ENCODE results near the gene LCNL1.
A peak's percentile ranks its signal among the peaks of the same experiment; 100 is the strongest.

LCNL1 gene

DNA sequence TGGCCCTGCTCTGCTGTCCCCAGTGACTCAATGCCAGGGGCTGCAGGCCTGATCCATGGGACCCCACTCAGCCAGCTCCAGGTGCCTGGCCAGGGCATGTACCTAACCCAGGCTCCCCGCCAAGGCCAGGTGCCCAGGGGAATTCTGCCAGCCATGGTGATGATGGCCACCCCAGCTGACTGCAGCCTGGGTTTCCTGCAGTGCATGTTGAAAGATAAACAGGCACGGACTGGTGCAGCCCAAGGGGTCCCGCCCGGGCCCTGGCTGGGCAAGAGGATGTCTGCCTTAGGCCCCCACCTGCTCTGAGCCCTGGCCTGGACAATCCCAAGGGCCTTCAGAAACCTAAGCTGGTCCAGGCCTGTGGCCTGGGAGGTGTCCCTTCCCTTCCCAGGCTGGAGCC lies 44.0 kb downstream of the LCNL1 start:
- no peaks in the 10 kb centered on the region for H3K9me3 Mint-ChIP-seq
- TF ChIP-seq, protein P1, sequence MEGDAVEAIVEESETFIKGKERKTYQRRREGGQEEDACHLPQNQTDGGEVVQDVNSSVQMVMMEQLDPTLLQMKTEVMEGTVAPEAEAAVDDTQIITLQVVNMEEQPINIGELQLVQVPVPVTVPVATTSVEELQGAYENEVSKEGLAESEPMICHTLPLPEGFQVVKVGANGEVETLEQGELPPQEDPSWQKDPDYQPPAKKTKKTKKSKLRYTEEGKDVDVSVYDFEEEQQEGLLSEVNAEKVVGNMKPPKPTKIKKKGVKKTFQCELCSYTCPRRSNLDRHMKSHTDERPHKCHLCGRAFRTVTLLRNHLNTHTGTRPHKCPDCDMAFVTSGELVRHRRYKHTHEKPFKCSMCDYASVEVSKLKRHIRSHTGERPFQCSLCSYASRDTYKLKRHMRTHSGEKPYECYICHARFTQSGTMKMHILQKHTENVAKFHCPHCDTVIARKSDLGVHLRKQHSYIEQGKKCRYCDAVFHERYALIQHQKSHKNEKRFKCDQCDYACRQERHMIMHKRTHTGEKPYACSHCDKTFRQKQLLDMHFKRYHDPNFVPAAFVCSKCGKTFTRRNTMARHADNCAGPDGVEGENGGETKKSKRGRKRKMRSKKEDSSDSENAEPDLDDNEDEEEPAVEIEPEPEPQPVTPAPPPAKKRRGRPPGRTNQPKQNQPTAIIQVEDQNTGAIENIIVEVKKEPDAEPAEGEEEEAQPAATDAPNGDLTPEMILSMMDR (IDR thresholded peaks at IDR 0.05; ENCODE audit: unreplicated experiment in 3 of 3): no peak
- H3K36me3 Mint-ChIP-seq (ENCODE audit: low read depth): no peaks in the 10 kb centered on the region
- peak overlapping the region; percentile 89 to 92 (median 92) for H3K4me3 Mint-ChIP-seq
- H3K27me3 Mint-ChIP-seq (ENCODE audit: low read depth): no peaks in the 10 kb centered on the region
- no peaks in the 10 kb centered on the region for H3K4me1 Mint-ChIP-seq
- H3K27ac Mint-ChIP-seq: no peak overlapping the region

DNA sequence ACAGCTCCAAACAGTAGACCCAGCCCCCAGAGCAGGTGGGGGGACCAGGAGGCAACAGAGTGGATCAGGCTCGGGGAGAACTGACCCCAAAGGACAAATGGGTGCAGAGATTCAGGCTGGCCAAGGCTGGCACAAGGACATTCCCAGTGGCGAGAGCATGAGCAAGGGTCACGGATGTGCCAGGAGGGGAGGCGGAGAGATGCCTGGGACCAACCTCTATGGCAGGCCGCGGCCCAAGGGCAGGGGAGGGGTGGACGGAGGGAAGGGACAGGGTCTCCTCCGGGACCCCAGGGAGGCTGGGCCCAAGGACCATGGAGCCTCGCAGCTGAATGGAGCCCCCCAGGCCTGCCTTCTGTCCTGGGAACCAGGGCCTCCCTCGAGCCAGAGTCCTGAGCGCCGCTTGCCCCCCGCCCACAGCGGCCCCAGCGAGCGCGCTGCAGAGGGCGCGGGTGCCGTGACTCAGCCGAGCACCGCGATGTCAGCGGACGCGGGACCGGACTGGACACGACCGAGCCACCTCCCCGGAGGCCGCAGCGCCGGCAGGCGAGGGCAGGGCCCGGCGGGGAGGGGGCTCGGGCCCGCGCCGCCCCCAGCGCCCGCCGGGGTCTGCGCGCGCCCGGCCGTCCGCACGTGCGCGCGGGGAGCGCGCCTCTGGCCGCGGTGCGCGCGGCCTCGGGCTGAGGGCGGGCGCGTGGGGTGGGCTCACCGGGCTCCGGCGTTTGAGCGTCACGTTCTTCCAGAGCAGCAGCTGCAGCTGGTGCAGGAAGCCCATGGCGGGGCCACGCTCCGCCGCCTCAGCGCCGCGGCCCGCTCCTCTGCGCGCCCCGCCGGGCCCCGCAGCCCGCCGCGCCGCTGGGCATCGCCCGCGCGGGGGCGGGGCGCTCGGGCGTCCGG lies 44.8 kb downstream of the LCNL1 start, which contains the start of gene ABCA2:
TSS of gene ABCA2 (minus strand) at position 869 of the 894 bp plus-strand sequence. CDS start at position 772, 97 bp downstream.
- Mint-ChIP-seq H3K36me3 (ENCODE audit: low read depth) (no peaks in the 10 kb centered on the region), H3K4me1 (no peaks in the 10 kb centered on the region), H3K27me3 (ENCODE audit: low read depth) (peaks cover 3% of the 10 kb centered on the region), H3K27ac (peak within 1 kb of the TSS in 2 of 3 experiments; percentile 74 to 76), H3K9me3 (no peaks in the 10 kb centered on the region), H3K4me3 (peak within 1 kb of the TSS; percentile 89 to 92 (median 92))
- TF ChIP-seq, protein P1 (IDR thresholded peaks at IDR 0.05; ENCODE audit: unreplicated experiment in 3 of 3): no peak

- H3K4me1 Mint-ChIP-seq: no peaks in the 10 kb centered on the region
- no peak overlapping the region for H3K27ac Mint-ChIP-seq
- TF ChIP-seq, protein P1 (IDR thresholded peaks at IDR 0.05; ENCODE audit: unreplicated experiment in 3 of 3): no peak
- H3K9me3 Mint-ChIP-seq: no peaks in the 10 kb centered on the region
- H3K4me3 Mint-ChIP-seq: peak overlapping the region; percentile 71 to 82 (median 78)
- H3K27me3 Mint-ChIP-seq (ENCODE audit: low read depth): peaks cover 3% of the 10 kb centered on the region
- no peaks in the 10 kb centered on the region for H3K36me3 Mint-ChIP-seq (ENCODE audit: low read depth)
Measured at GRCh38 chr9:137028263-137029057, 45.7 kb downstream of the LCNL1 start.

GRCh38 chr9:137029058-137029936 lies 46.5 kb downstream of the LCNL1 start:
- Mint-ChIP-seq H3K27me3 (ENCODE audit: low read depth) (peaks cover 3% of the 10 kb centered on the region), H3K4me3 (peak overlapping the region; percentile 74 to 82 (median 78)), H3K27ac (no peak overlapping the region), H3K36me3 (ENCODE audit: low read depth) (no peaks in the 10 kb centered on the region), H3K9me3 (no peaks in the 10 kb centered on the region), H3K4me1 (no peaks in the 10 kb centered on the region)
- TF ChIP-seq, protein P1 (IDR thresholded peaks at IDR 0.05; ENCODE audit: unreplicated experiment in 3 of 3): peak; percentile 77 to 85 (median 84)

GRCh38 chr9:137030006-137030405 lies 47.2 kb downstream of the LCNL1 start:
- Mint-ChIP-seq H3K27ac (no peak overlapping the region), H3K4me3 (no peak overlapping the region), H3K4me1 (no peaks in the 10 kb centered on the region), H3K36me3 (ENCODE audit: low read depth) (no peaks in the 10 kb centered on the region), H3K9me3 (no peaks in the 10 kb centered on the region), H3K27me3 (ENCODE audit: low read depth) (peaks cover 3% of the 10 kb centered on the region)
- TF ChIP-seq, protein P1 (IDR thresholded peaks at IDR 0.05; ENCODE audit: unreplicated experiment in 3 of 3): no peak
